ENCODE results near the gene PKD2L1. TPM values are rescaled to one million over a fixed set of nuclear protein-coding genes. Genes with fewer than 3 reads are reported as not detected.

PKD2L1 gene
- total RNA-seq, 1 donor from 2014 or later = not detected

DNA sequence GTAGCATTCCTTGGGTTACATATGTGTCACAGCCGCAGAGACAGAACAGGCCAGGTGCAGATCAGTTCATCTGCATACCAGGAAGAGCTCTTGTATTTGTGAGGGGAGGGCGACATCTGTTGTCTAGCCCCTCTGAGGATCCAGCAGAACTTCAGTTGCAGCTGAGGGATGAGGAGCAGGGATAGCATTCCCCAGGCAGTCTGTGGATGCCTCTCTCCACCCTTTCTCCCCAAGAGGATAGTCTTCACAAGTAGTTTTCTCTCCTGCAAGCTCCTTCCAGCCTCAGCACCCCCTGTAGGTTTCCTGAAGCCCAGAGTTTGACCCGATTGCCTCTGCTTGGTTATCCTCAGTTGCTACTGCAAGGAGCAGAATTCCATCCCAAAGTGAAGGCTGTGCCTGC is 19.6 kb upstream of the PKD2L1 start:
- Mint-ChIP-seq H3K4me3 (peak overlapping the region; percentile 97), H3K27ac (peak overlapping the region; percentile 78), H3K9me3 (no peaks in the 10 kb centered on the region), H3K27me3 (no peaks in the 10 kb centered on the region), H3K36me3 (peaks cover 50% of the 10 kb centered on the region), H3K4me1 (ENCODE audit: unreplicated experiment) (peaks cover 47% of the 10 kb centered on the region)
- DNase-seq (ENCODE audit: extremely low spot score, unreplicated experiment) = no peak
- TF ChIP-seq, protein P1, sequence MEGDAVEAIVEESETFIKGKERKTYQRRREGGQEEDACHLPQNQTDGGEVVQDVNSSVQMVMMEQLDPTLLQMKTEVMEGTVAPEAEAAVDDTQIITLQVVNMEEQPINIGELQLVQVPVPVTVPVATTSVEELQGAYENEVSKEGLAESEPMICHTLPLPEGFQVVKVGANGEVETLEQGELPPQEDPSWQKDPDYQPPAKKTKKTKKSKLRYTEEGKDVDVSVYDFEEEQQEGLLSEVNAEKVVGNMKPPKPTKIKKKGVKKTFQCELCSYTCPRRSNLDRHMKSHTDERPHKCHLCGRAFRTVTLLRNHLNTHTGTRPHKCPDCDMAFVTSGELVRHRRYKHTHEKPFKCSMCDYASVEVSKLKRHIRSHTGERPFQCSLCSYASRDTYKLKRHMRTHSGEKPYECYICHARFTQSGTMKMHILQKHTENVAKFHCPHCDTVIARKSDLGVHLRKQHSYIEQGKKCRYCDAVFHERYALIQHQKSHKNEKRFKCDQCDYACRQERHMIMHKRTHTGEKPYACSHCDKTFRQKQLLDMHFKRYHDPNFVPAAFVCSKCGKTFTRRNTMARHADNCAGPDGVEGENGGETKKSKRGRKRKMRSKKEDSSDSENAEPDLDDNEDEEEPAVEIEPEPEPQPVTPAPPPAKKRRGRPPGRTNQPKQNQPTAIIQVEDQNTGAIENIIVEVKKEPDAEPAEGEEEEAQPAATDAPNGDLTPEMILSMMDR (conservative IDR thresholded peaks at IDR 0.05) = no peak

DNA sequence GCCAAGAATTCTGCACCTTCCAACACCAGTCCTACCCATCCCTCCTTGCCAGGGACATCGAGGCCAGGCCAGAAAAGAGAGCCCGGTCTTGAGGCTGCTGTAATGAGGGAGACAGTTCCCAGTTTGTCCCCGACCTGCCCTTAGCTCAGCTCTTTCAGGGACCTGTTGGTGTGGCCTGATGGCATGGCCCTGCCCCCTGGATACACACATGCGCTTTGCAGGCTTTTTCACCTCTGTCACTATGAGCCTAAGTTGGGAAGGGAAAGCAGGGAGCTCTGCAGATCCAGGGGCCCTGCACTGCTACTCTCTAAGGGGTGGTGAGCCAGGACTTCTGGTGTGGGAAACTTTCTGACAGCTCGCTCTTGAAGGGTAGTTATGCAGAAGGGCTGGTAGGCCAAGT is 19.1 kb upstream of the PKD2L1 start:
- peaks cover 47% of the 10 kb centered on the region for H3K4me1 Mint-ChIP-seq (ENCODE audit: unreplicated experiment)

DNA sequence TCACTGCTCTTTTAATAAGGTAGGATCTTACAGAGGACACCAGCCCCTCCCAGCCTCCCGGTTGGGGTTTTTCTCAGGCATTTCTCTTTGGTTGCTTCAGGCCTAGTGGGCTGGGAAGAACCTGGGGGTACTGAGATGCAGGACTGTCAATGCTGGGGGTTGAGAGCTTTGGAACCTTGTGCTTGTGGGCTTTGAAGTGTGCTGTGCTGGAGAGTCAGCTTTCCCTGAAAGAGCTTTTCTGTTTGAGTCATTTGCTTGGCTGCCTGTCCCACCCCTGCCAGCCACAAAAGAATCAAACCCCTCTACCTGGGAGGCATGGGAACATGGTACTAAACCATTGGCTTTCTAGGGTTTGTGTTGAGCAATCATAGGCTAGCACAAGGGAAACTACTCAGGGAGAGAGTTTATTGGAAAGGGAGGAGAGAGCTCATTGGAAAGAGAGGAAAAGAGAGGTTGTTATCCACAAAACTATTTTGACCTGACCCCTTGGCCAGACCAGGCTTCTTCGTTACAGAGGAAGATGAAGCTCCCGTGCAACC is 18.4 kb upstream of the PKD2L1 start:
- DNase-seq (ENCODE audit: extremely low spot score, unreplicated experiment) = no peak
- Mint-ChIP-seq H3K9me3 (no peaks in the 10 kb centered on the region), H3K4me1 (ENCODE audit: unreplicated experiment) (peaks cover 48% of the 10 kb centered on the region), H3K27me3 (no peaks in the 10 kb centered on the region), H3K36me3 (peaks cover 38% of the 10 kb centered on the region), H3K4me3 (peak overlapping the region; percentile 97), H3K27ac (peak overlapping the region; percentile 78)
- TF ChIP-seq, protein P1 (conservative IDR thresholded peaks at IDR 0.05) = no peak

More for the DNA sequence above, 19.1 kb upstream of the PKD2L1 start:
- no peak for DNase-seq (ENCODE audit: extremely low spot score, unreplicated experiment)
- TF ChIP-seq, protein P1 (conservative IDR thresholded peaks at IDR 0.05) = no peak
- peaks cover 44% of the 10 kb centered on the region for H3K36me3 Mint-ChIP-seq
- H3K4me3 Mint-ChIP-seq = peak overlapping the region; percentile 97
- H3K27ac Mint-ChIP-seq = peak overlapping the region; percentile 78
- H3K9me3 Mint-ChIP-seq = no peaks in the 10 kb centered on the region
- H3K27me3 Mint-ChIP-seq = no peaks in the 10 kb centered on the region

DNA sequence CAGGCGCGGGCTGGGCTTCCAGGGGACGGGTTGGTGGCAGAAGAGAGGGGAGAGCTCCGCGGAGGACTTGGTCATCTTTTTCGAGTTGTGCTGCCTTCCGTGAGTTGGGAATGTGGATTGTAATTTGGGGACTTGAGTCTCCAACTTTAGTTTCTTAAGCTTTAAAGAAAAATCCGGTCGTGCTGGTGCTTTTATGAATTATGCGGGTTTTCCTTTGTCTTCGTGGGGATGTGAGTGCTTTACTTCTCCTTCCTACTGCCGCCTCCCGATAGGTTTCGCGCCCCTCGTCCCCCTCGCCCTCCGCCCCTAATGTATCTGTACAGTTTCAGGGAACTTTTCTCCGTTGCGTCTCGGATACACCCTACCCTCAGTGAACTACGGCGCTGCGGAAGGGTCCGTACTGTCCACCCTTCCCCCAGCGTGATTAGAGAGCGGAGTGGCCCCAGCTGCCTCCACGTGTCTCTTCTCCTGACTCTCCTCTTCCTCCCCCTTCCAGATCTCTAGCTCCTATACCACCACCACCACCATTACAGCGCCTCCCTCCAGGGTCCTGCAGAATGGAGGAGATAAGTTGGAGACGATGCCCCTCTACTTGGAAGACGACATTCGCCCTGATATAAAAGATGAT is 17.7 kb upstream of the PKD2L1 start:
- TF ChIP-seq, protein P1 (conservative IDR thresholded peaks at IDR 0.05) = no peak
- no peak for DNase-seq (ENCODE audit: extremely low spot score, unreplicated experiment)
- Mint-ChIP-seq H3K27ac (peak overlapping the region; percentile 73), H3K36me3 (peaks cover 37% of the 10 kb centered on the region), H3K9me3 (no peaks in the 10 kb centered on the region), H3K27me3 (no peaks in the 10 kb centered on the region), H3K4me3 (peak overlapping the region; percentile 97), H3K4me1 (ENCODE audit: unreplicated experiment) (peaks cover 51% of the 10 kb centered on the region)

DNA sequence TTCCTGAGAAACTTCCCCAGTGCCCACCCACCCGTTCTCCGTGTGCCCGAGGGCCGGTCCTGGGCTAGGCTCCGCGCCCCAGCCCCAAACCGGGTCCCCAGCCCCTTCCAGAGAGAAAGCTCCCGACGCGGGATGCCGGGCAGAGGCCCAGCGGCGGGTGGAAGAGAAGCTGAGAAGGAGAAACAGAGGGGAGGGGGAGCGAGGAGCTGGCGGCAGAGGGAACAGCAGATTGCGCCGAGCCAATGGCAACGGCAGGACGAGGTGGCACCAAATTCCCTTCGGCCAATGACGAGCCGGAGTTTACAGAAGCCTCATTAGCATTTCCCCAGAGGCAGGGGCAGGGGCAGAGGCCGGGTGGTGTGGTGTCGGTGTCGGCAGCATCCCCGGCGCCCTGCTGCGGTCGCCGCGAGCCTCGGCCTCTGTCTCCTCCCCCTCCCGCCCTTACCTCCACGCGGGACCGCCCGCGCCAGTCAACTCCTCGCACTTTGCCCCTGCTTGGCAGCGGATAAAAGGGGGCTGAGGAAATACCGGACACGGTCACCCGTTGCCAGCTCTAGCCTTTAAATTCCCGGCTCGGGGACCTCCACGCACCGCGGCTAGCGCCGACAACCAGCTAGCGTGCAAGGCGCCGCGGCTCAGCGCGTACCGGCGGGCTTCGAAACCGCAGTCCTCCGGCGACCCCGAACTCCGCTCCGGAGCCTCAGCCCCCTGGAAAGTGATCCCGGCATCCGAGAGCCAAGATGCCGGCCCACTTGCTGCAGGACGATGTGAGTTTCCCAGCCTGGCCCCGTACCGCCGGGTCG is 16.9 kb upstream of the PKD2L1 start, which contains the start of gene SCD:
TSS of gene SCD (plus strand) at position 469 of the 803 bp plus-strand sequence. CDS start at position 741, 272 bp downstream.
- peaks cover 55% of the 10 kb centered on the region for H3K4me1 Mint-ChIP-seq (ENCODE audit: unreplicated experiment)
- H3K36me3 Mint-ChIP-seq = peaks cover 30% of the 10 kb centered on the region
- no peaks in the 10 kb centered on the region for H3K9me3 Mint-ChIP-seq
- H3K27ac Mint-ChIP-seq = peak within 1 kb of the TSS; percentile 90
- no peaks in the 10 kb centered on the region for H3K27me3 Mint-ChIP-seq
- peak within 1 kb of the TSS; percentile 97 for H3K4me3 Mint-ChIP-seq
- DNase-seq (ENCODE audit: extremely low spot score, unreplicated experiment) = peak; percentile 87
- TF ChIP-seq, protein P1 (conservative IDR thresholded peaks at IDR 0.05) = no peak
